UCSD-AML1 (cell line): ENCODE measurements around the gene DOK4.
A peak's percentile ranks its signal among the peaks of the same experiment; 100 is the strongest.
"Not testable (repeated sequence)": the region's sequence is repeated elsewhere in the genome, so short reads cannot be mapped to it uniquely, and the experiment has no call there.

ENCODE experiments used
- DNase-seq: peaks from one replicate; lab custom pipeline; 2025; ENCODE audit not compliant: unreplicated experiment; lab: John Stamatoyannopoulos, UW

Gene DOK4

DNA sequence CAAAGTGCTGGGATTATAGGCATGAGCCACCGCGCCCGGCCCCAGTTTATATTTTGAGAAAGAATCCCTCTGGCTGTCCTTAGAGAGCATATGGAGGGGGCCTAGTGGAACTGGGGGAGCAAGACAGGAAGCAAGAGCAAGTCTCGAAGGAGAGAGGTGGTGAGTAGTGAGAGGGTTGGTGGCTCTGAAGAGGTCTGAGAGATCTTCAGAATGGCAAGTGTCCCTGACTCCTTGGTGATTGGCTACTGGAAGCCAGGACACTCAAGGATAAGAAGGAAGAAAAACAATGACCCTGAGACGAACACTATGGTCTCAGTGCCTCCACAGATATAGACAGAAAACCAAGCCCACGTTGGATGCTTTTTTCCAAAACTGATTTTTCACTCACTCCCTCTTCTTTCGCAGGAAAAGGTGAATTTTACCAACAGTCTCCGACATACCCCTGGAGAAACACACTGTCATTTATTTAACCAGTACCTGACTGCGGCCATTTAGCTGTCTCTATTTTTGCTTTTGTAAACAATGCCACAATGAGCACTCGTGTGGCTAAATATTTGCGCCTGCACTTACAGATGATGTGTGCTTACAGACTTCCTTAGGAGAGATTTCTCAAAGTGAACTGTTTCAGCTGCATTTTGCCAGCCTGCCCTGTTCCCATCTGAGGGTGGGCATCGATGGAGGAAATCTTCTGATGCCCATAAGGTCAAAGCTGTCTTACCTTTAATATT is 15.9 kb upstream of the DOK4 start:
- no peak for DNase-seq

DNA sequence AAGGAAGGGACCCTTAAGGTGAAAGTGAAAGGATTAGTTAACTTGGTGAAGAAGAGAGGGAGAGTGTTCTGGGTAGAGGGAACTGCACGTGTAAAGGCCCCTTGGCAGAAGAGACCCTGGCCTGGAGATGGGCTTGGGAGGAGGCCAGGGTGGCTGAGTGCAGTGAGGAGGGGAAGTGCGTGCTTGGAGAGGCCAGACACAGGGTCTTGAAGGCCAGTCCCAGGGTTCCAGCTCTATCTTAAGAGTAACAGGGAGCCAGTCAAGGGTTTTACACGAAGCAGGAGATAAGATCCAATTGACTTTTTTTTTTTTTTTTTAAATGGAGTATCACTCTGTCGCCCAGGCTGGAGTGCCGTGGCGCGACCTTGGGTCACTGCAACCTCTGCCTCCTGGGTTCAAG is 15.2 kb upstream of the DOK4 start:
- no peak for DNase-seq

DNA sequence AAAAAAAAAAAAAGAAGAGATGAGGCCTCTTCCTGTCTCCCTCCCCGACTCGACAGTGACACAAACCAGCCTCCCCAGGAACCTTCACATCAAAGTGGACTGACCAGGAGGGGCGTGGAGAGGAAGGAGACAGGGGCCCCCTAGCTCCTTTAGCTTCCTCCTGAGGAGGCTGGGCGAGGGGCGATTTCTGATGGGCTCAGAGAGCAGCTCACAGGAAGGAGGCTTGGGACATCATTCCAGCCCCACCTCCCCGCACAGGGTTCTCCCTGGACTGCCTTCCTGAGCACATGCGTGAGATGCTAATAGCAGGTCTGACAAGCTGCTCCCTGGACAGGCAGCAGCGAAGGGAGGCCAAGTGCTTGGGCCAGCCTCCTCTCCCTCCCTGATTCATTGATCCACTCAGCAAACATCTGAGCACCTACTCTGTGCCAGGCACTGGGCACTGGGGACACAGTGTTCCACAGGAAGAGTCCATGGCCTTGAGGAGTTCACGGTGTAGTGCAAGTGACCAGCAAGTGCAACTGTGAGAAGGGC is 14.4 kb upstream of the DOK4 start:
- peak; percentile 40 for DNase-seq

- not testable (repeated sequence) for DNase-seq
Measured at GRCh38 chr16:57499941-57500340, 13.6 kb upstream of the DOK4 start.

DNA sequence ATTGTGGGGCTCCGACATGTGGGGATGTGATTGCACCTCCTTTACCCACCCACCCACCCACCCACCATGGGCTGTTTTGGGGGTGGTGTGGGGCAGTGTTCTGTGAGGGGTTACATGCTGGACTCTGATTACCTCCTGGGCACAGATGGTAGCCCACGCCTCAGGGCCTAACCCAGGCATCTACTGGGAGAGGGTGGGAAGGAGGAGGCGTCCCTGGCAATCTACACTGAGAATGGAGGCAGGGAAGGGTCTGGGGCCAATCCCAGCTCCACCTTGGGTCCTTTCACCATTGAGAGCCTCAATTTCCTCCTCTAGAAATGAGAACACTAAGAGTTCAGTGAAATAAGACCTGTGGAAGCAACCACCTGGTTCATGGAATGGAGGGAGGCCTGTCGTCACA is 11.7 kb upstream of the DOK4 start:
- DNase-seq = no peak

GRCh38 chr16:57497121-57497520 is 10.8 kb upstream of the DOK4 start:
- DNase-seq = no peak

DNA sequence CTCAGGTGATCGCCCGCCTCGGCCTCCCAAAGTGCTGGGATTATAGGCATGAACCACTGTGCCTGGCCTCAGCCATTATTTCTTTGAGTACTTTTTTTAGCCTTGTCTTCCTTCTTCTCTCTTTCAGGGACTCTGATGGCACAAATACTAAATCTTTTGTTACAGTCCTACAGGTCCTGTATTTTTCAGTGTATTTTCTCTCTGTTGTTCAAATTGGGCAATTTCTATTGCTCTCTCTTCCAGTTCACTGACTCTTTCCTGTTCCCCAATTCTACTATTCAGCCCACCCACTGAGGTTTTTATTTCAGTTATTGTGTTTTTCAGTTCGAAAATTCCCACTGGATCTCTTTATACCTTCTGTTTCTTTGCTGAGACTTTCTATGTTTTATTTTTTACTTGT is 7.5 kb upstream of the DOK4 start:
- DNase-seq = no peak

- DNase-seq = no peak
Measured at GRCh38 chr16:57489229-57489628, 2.9 kb upstream of the DOK4 start.

- DNase-seq = no peak
Measured at GRCh38 chr16:57486858-57487834, 853 bp upstream of the DOK4 start.

- DNase-seq = no peak
Measured at GRCh38 chr16:57485091-57485915, 990 bp downstream of the DOK4 start.

- no peak for DNase-seq
Measured at GRCh38 chr16:57484515-57485005, 1.7 kb downstream of the DOK4 start.

DNA sequence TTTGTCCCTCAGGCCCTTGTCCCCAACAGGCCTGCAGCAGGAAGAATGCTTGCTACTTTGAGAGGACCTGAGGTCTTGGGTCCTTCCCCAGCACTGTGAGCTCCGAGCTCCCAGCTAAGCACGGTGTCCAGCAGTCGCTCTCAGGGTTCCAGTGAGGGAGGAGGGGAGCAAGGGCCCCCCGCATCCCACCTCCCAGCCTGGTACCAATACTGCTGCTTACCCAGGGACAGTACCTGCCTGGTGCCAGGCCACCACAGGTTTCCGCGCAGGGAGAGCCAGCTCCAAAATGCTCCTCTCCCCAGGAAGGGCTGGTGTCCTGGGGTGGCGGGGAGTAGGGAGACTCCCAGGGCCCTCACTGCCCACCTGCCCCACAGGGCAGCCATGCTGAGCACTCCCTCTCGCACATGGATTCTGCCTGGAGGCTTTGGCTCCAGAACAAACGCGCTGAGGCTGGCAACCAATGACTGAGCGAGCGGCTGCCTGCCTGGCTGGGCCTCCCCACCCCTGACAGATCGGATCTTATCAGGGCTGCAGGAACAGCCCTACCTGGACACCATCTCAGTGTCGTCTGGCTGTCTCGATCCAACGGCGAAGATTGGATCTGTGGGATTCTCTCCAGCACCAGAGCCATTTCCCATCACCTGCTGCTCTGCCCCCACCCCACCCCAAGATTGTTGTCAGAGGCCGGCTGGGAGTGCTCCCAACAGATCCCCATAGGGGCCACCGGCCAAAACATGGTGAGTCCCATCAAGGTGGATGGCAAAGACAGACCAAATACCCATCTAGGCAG is 2.4 kb downstream of the DOK4 start:
- no peak for DNase-seq

- DNase-seq = no peak
Measured at GRCh38 chr16:57482845-57483545, 3.3 kb downstream of the DOK4 start.

GRCh38 chr16:57481421-57481820 is 4.9 kb downstream of the DOK4 start:
- DNase-seq = no peak

DNA sequence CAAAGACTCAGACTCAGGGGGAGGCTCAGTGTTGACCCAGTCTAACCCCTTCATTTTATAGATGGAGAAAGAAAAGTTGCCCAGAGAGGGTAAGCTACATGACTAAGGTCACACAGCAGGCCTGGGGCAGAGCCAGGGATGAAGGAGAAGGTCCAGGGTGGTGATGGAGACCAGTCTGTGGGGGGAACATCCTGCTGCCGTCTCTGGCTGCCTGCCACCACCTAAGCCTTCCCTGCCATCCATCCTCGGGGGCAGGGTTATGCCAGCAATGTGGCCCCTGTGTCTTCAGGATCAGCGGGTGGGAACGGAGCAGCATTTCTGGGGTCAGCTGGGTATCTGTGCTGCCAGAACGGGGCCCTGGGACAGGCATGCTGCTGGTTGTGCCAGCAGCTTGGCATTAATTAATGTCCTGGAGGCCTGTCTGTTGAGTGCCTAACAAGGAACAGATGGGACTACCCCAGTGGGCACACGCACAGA is 5.5 kb downstream of the DOK4 start:
- no peak for DNase-seq

DNA sequence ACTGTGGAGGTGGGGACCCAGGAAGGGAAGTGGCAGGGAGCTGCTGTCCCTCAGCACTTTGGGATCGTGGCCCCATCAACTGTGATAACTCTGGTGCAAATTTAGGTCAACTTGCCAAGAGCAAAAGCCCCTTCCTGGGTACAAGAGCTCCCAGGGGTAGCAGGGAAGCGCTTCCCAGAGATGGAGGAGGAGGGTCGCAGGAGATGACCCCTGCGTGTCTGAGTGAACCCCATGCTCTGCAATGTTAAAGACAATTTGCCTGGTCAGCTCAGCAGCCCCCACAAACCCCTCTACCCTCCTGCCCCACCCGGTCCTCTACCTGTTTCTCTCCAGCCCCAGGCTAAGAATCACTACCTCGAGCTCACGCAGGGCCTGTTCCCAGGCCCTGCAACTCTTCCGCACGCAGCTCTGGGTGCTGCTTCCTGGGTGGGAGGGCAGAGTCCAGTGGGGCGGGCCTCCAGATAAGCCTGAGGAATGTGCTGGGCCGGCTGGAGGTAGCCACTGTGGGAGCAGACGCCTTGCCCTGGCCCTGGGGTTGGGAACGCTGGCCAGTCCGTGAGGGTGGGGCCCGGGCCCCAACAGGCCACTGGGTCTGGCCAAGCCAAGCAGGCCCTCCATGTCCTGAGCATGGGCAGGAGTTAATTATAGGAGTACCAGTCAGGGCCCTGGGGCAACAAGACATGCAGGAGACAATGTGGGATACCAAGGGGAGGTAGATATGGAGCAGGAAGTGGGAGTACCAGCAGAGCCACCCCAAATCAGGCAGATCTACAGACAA is 6.1 kb downstream of the DOK4 start:
- no peak for DNase-seq

GRCh38 chr16:57479205-57479975 is 6.9 kb downstream of the DOK4 start:
- peak; percentile 61 for DNase-seq
